Trophoblast cell (in vitro differentiated cells and primary cell): Measurements from ENCODE around the gene PTMS.

ENCODE experiments used
- DNase-seq, 2 donors: peaks; one replicate each; pipeline ENCODE4 v3.0.0-alpha.2; 2016
- H2AFZ ChIP-seq: 2 replicates; pipeline ENCODE4 v1.6.1; 2013; ENCODE audit warnings: low read length, moderate library complexity, mild to moderate bottlenecking; ENCODE audit not compliant: insufficient read depth, poor library complexity
- H2AK5ac ChIP-seq: 2 replicates; pipeline ENCODE4 v1.6.1; 2013; ENCODE audit warnings: mild to moderate bottlenecking, low read length
- H2BK120ac ChIP-seq: 2 replicates; pipeline ENCODE4 v1.6.1; 2013; ENCODE audit warnings: low read length, mild to moderate bottlenecking, moderate library complexity; ENCODE audit not compliant: insufficient read depth, poor library complexity
- H2BK12ac ChIP-seq: 2 replicates; pipeline ENCODE4 v1.6.1; 2013; ENCODE audit warnings: mild to moderate bottlenecking, low read length, moderate library complexity
- H2BK5ac ChIP-seq: 2 replicates; pipeline ENCODE4 v1.6.1; 2013; ENCODE audit warnings: low read length, low read depth, moderate library complexity, mild to moderate bottlenecking; ENCODE audit not compliant: poor library complexity
- H3K14ac ChIP-seq: 2 replicates; pipeline ENCODE4 v1.6.1; 2013; ENCODE audit warnings: mild to moderate bottlenecking, low read length
- H3K18ac ChIP-seq: 2 replicates; pipeline ENCODE4 v1.6.1; 2013; ENCODE audit warnings: mild to moderate bottlenecking, low read length
- H3K23ac ChIP-seq: 2 replicates; pipeline ENCODE4 v1.6.1; 2013; ENCODE audit warnings: low read length
- H3K27ac ChIP-seq: 2 replicates; pipeline ENCODE4 v1.5.1; 2013; ENCODE audit warnings: low read depth, mild to moderate bottlenecking, inconsistent platforms, low read length, moderate library complexity
- H3K27me3 ChIP-seq: 2 replicates; pipeline ENCODE4 v1.6.1; 2013; ENCODE audit warnings: inconsistent platforms, mild to moderate bottlenecking, low read length, moderate library complexity; ENCODE audit not compliant: insufficient read depth
- H3K36me3 ChIP-seq, 2 experiments: 1 replicate in 1 of 2; 2 replicates in 1 of 2; pipeline ENCODE4 v1.6.1; 2013; ENCODE audit warnings: low read length in 2 of 2, mild to moderate bottlenecking in 2 of 2, moderate library complexity in 1 of 2; ENCODE audit not compliant: insufficient read depth in 2 of 2, control insufficient read depth in 1 of 2
- H3K4ac ChIP-seq: 2 replicates; pipeline ENCODE4 v1.6.1; 2013; ENCODE audit warnings: low read depth, mild to moderate bottlenecking, low read length, moderate library complexity
- H3K4me1 ChIP-seq, 2 experiments: 1 replicate in 1 of 2; 2 replicates in 1 of 2; pipeline ENCODE4 v1.6.1; 2013; ENCODE audit warnings: low read length in 2 of 2, mild to moderate bottlenecking in 2 of 2, moderate library complexity in 1 of 2; ENCODE audit not compliant: insufficient read depth in 2 of 2, control insufficient read depth in 1 of 2
- H3K4me2 ChIP-seq: 2 replicates; pipeline ENCODE4 v1.6.1; 2013; ENCODE audit warnings: inconsistent platforms, mild to moderate bottlenecking, low read length, moderate library complexity
- H3K4me3 ChIP-seq: 2 replicates; pipeline ENCODE4 v1.5.1; 2013; ENCODE audit warnings: mild to moderate bottlenecking, low read depth, low read length, inconsistent platforms
- H3K79me1 ChIP-seq: one replicate; pipeline ENCODE4 v1.6.1; 2013; ENCODE audit warnings: low read length
- H3K79me2 ChIP-seq: 2 replicates; pipeline ENCODE4 v1.6.1; 2013; ENCODE audit warnings: low read length, mild to moderate bottlenecking; ENCODE audit not compliant: control insufficient read depth, insufficient read depth, poor library complexity
- H3K9ac ChIP-seq: 2 replicates; pipeline ENCODE4 v1.6.1; 2013; ENCODE audit warnings: mild to moderate bottlenecking, low read length
- H3K9me3 ChIP-seq: 2 replicates; pipeline ENCODE4 v1.6.1; 2013; ENCODE audit warnings: low read depth, mild to moderate bottlenecking, control low read depth, inconsistent platforms, low read length; ENCODE audit not compliant: insufficient read depth
- H4K12ac ChIP-seq: 2 replicates; pipeline ENCODE4 v1.6.1; 2013; ENCODE audit warnings: low read depth, mild to moderate bottlenecking, low read length, moderate library complexity
- H4K8ac ChIP-seq: 2 replicates; pipeline ENCODE4 v1.6.1; 2013; ENCODE audit warnings: low read depth, mild to moderate bottlenecking, low read length, moderate library complexity
- H4K91ac ChIP-seq: one replicate; pipeline ENCODE4 v1.6.1; 2013; ENCODE audit warnings: low read depth, mild to moderate bottlenecking, low read length, moderate library complexity
- WGBS: extraction: QIAGEN DNeasy Blood & Tissue Kit; methylation state at CpG from one replicate; pipeline ENCODE4 v1.1.7; 2013; ENCODE audit warnings: missing lambda C conversion rate; ENCODE audit not compliant: insufficient read length, insufficient coverage; ENCODE audit errors: extremely low coverage; 5-methylcytosine and 5-hydroxymethylcytosine counted together

The PTMS gene

GRCh38 chr12:6768990-6769389, 2.8 kb downstream of the PTMS start:
- H3K27me3 ChIP-seq = peaks cover 10% of the 10 kb centered on the region
- H3K18ac ChIP-seq = no peak overlapping the region
- peak overlapping the region; percentile 91 for H3K4me2 ChIP-seq
- no peak overlapping the region for H4K12ac ChIP-seq
- no peak overlapping the region for H2BK5ac ChIP-seq
- H3K4ac ChIP-seq = no peak overlapping the region
- peak in 1 of 2 donors; percentile 18 for DNase-seq
- peaks cover 18% of the 10 kb centered on the region for H3K79me2 ChIP-seq
- H3K9me3 ChIP-seq = peaks cover 2% of the 10 kb centered on the region
- peaks cover 19 to 26% of the 10 kb centered on the region in 2 experiments for H3K4me1 ChIP-seq
- H3K14ac ChIP-seq = no peak overlapping the region
- peaks cover 23% of the 10 kb centered on the region for H3K79me1 ChIP-seq
- H3K36me3 ChIP-seq = peaks cover 21 to 24% of the 10 kb centered on the region in 2 experiments
- H2BK120ac ChIP-seq = no peak overlapping the region
- no peak overlapping the region for H2AK5ac ChIP-seq
- no peak overlapping the region for H2BK12ac ChIP-seq
- H4K8ac ChIP-seq = no peak overlapping the region
- no peak overlapping the region for H3K9ac ChIP-seq
- H3K23ac ChIP-seq = no peak overlapping the region
- H3K4me3 ChIP-seq = no peak overlapping the region
- no CpG with 5 or more reads among the region's 6 CpGs for WGBS
- no peak overlapping the region for H2AFZ ChIP-seq
- H4K91ac ChIP-seq = no peak overlapping the region
- no peak overlapping the region for H3K27ac ChIP-seq

DNA sequence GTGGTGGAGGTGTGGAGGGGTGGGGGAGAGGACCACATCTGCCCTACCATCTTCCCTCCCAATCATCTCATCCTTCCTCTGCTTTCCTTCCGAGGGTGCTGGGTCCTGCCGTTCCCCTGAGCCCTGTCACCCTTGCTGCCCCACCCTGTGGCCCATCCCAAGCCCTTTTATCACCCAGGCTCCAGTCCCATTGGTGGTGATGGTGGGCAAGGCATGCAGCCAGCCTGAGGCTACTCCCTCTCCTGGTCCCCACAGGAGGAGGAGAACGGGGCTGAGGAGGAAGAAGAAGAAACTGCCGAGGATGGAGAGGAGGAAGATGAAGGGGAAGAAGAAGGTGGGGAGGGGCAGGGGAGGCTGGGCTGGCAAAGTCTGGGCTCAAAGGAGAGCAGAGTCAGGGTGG, 3.5 kb downstream of the PTMS start:
- H2AFZ ChIP-seq = no peak overlapping the region
- H3K9ac ChIP-seq = no peak overlapping the region
- no peak overlapping the region for H4K8ac ChIP-seq
- H4K91ac ChIP-seq = no peak overlapping the region
- no peak for DNase-seq
- no peak overlapping the region for H2BK12ac ChIP-seq
- peaks cover 19 to 26% of the 10 kb centered on the region in 2 experiments for H3K4me1 ChIP-seq
- H3K4me2 ChIP-seq = no peak overlapping the region
- peaks cover 19% of the 10 kb centered on the region for H3K79me1 ChIP-seq
- H4K12ac ChIP-seq = no peak overlapping the region
- WGBS = 100% methylated on average over 2 of the region's 4 CpGs
- H3K36me3 ChIP-seq = peaks cover 21 to 24% of the 10 kb centered on the region in 2 experiments
- no peak overlapping the region for H3K27ac ChIP-seq
- H3K4ac ChIP-seq = no peak overlapping the region
- H3K18ac ChIP-seq = no peak overlapping the region
- no peak overlapping the region for H2AK5ac ChIP-seq
- H3K27me3 ChIP-seq = peaks cover 16% of the 10 kb centered on the region
- no peak overlapping the region for H3K14ac ChIP-seq
- peaks cover 18% of the 10 kb centered on the region for H3K79me2 ChIP-seq
- no peak overlapping the region for H3K4me3 ChIP-seq
- H2BK5ac ChIP-seq = no peak overlapping the region
- H2BK120ac ChIP-seq = no peak overlapping the region
- peaks cover 2% of the 10 kb centered on the region for H3K9me3 ChIP-seq
- no peak overlapping the region for H3K23ac ChIP-seq

DNA sequence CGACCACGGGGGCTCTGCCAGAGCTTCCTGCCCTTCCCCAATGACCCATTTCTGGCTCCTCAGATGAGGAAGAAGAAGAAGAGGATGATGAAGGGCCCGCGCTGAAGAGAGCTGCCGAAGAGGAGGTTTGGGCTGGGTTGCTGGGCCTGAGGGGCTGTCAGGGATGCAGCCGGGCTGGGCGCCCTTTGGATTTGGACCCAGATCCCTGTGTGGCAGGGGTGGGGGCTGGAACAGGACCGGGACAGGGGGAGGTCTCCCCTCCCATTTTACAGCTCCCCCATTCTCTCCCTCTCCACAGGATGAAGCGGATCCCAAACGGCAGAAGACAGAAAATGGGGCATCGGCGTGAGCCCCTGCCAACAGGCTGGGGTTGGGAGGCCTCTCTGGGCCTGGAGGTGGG, 3.9 kb downstream of the PTMS start:
- Histone ChIP-seq H3K18ac (no peak overlapping the region), H3K9me3 (peaks cover 2% of the 10 kb centered on the region), H4K8ac (no peak overlapping the region), H3K79me2 (peaks cover 18% of the 10 kb centered on the region), H3K4me3 (no peak overlapping the region), H3K27me3 (peaks cover 16% of the 10 kb centered on the region), H3K9ac (no peak overlapping the region), H3K14ac (no peak overlapping the region), H2AFZ (no peak overlapping the region), H3K27ac (no peak overlapping the region), H2BK12ac (no peak overlapping the region), H2AK5ac (no peak overlapping the region), H3K4me2 (no peak overlapping the region), H4K12ac (no peak overlapping the region), H3K4ac (no peak overlapping the region), H4K91ac (no peak overlapping the region), H3K79me1 (peaks cover 17% of the 10 kb centered on the region), H3K23ac (no peak overlapping the region), H2BK120ac (no peak overlapping the region), H2BK5ac (no peak overlapping the region), H3K36me3 (peaks cover 24 to 25% of the 10 kb centered on the region in 2 experiments), H3K4me1 (peaks cover 17 to 24% of the 10 kb centered on the region in 2 experiments)
- DNase-seq = no peak
- no CpG with 5 or more reads among the region's 12 CpGs for WGBS

GRCh38 chr12:6770600-6770999, 4.4 kb downstream of the PTMS start:
- peaks cover 16% of the 10 kb centered on the region for H3K27me3 ChIP-seq
- no peak for DNase-seq
- H3K4ac ChIP-seq = no peak overlapping the region
- H3K4me1 ChIP-seq = peaks cover 14 to 19% of the 10 kb centered on the region in 2 experiments
- peaks cover 17% of the 10 kb centered on the region for H3K79me2 ChIP-seq
- H2BK12ac ChIP-seq = no peak overlapping the region
- peaks cover 2% of the 10 kb centered on the region for H3K9me3 ChIP-seq
- no peak overlapping the region for H3K27ac ChIP-seq
- H2AFZ ChIP-seq = no peak overlapping the region
- no peak overlapping the region for H2AK5ac ChIP-seq
- H3K79me1 ChIP-seq = peaks cover 12% of the 10 kb centered on the region
- H3K14ac ChIP-seq = no peak overlapping the region
- no peak overlapping the region for H3K4me3 ChIP-seq
- H2BK5ac ChIP-seq = no peak overlapping the region
- H3K4me2 ChIP-seq = no peak overlapping the region
- H3K9ac ChIP-seq = no peak overlapping the region
- H2BK120ac ChIP-seq = no peak overlapping the region
- peaks cover 27 to 28% of the 10 kb centered on the region in 2 experiments for H3K36me3 ChIP-seq
- no CpG with 5 or more reads among the region's 10 CpGs for WGBS
- H4K8ac ChIP-seq = no peak overlapping the region
- H3K18ac ChIP-seq = no peak overlapping the region
- H4K12ac ChIP-seq = no peak overlapping the region
- H4K91ac ChIP-seq = no peak overlapping the region
- H3K23ac ChIP-seq = no peak overlapping the region
